Activated B cell treated with CpG ODN at 0.5 μM for 24 hours (primary cell): Measurements from ENCODE around the gene LRRC45. TPM values are rescaled to one million over a fixed set of nuclear protein-coding genes. Genes with fewer than 3 reads are reported as not detected.

Experiments
- ATAC-seq: fragments of 200-7000 bp; cut with Tn5 transposase; one replicate; pipeline ENCODE4 v1.10.0; 2021; ENCODE audit warnings: low read depth, mild to moderate bottlenecking, moderate library complexity
- CTCF ChIA-PET: fragments of 350-600 bp; sonication (Branson Sonifier 250); formaldehyde crosslinking; loops from one replicate; lab custom pipeline; 2021; ENCODE audit warnings: antibody characterized with exemption; lab: Charles Lee
- POLR2A ChIA-PET: fragments of 350-600 bp; sonication (Branson Sonifier 250); formaldehyde crosslinking; loops from one replicate; lab custom pipeline; 2021; ENCODE audit warnings: antibody characterized with exemption; lab: Charles Lee
- DNase-seq: peaks from one replicate; pipeline ENCODE4 v3.0.0; 2022
- H3K27ac Mint-ChIP-seq: one replicate; pipeline ENCODE4 v1.8.0; 2020; ENCODE audit warnings: mixed read lengths
- H3K27me3 Mint-ChIP-seq: one replicate; pipeline ENCODE4 v1.8.0; 2021; ENCODE audit warnings: mixed read lengths
- H3K36me3 Mint-ChIP-seq: one replicate; pipeline ENCODE4 v1.8.0; 2021; ENCODE audit warnings: low read depth, mixed read lengths
- H3K4me1 Mint-ChIP-seq: one replicate; pipeline ENCODE4 v1.8.0; 2021; ENCODE audit warnings: mixed read lengths
- H3K4me3 Mint-ChIP-seq: one replicate; pipeline ENCODE4 v1.8.0; 2020; ENCODE audit warnings: mild to moderate bottlenecking, mixed read lengths
- H3K9me3 Mint-ChIP-seq: one replicate; pipeline ENCODE4 v1.8.0; 2020; ENCODE audit warnings: mixed read lengths
- CTCF ChIP-seq: fragments of 200-600 bp; IDR thresholded peaks from one replicate; pipeline ENCODE4 v1.8.0; 2022; ENCODE audit warnings: antibody characterized with exemption, mild to moderate bottlenecking
- intact Hi-C: fragments of 100-400 bp; cut with micrococcal nuclease; formaldehyde crosslinking; loops from one replicate; pipeline ENCODE4 v1.15.1; 2024
- total RNA-seq: library from RNA; stranded (reverse); gene quantifications from 2 replicates; pipeline ENCODE4 v1.2.3, GENCODE V29; 2022

The LRRC45 gene
- total RNA-seq, 1 donor from 2014 or later = 10.6 TPM

- ChIA-PET POLR2A (no interaction called here), CTCF (interaction anchor here (1.3 kb wide), 1 partner anchor 10 kb away, joined by 4 read pairs; the partner anchor contains the start of gene DCXR)
- Mint-ChIP-seq H3K27me3 (no peaks in the 10 kb centered on the region), H3K27ac (no peak overlapping the region), H3K36me3 (peaks cover 14% of the 10 kb centered on the region), H3K9me3 (no peaks in the 10 kb centered on the region), H3K4me1 (peaks cover 8% of the 10 kb centered on the region), H3K4me3 (peak overlapping the region; percentile 32)
- no peak for TF ChIP-seq CTCF
- intact Hi-C loops = no loop called here
- DNase-seq (no peak), ATAC-seq (no peak)
Observed at GRCh38 chr17:82047379-82047778, 24.3 kb downstream of the LRRC45 start.

- ChIA-PET CTCF (interaction anchor here (1.3 kb wide), 1 partner anchor 10 kb away, joined by 4 read pairs; the partner anchor contains the start of gene DCXR), POLR2A (no interaction called here)
- intact Hi-C loops = no loop called here
- peaks cover 12% of the 10 kb centered on the region for H3K4me1 Mint-ChIP-seq
- ATAC-seq (no peak), DNase-seq (no peak)
- no peak overlapping the region for H3K27ac Mint-ChIP-seq
- peak overlapping the region; percentile 32 for H3K4me3 Mint-ChIP-seq
- TF ChIP-seq CTCF = no peak
- no peaks in the 10 kb centered on the region for H3K27me3 Mint-ChIP-seq
- peaks cover 14% of the 10 kb centered on the region for H3K36me3 Mint-ChIP-seq
- no peaks in the 10 kb centered on the region for H3K9me3 Mint-ChIP-seq
Observed at GRCh38 chr17:82047914-82048570, 24.9 kb downstream of the LRRC45 start.

DNA sequence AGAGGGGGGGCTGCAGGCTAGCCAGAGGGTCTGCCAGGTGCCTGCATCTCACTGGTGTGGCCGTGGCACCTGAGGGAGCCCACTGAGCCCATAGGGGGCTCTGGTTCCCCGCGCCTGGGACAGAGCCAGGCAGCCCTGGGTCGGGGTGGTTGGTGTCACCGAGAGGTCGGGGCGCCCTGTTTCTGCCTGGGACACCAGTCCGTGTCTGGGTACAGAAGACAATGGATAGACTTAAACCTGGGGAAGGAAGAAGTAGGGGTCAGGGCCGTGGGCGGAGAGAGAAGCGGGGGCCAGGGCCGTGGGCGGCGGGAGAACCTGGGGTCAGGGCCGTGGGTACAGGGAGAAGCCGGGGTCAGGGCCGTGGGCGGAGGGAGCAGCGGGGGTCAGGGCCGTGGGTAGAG, 25.5 kb downstream of the LRRC45 start:
- ATAC-seq (no peak), DNase-seq (no peak)
- ChIA-PET CTCF (no interaction called here), POLR2A (no interaction called here)
- no peak for TF ChIP-seq CTCF
- peaks cover 17% of the 10 kb centered on the region for H3K4me1 Mint-ChIP-seq
- H3K36me3 Mint-ChIP-seq = peaks cover 15% of the 10 kb centered on the region
- H3K27me3 Mint-ChIP-seq = no peaks in the 10 kb centered on the region
- intact Hi-C loops = no loop called here
- H3K4me3 Mint-ChIP-seq = no peak overlapping the region
- no peaks in the 10 kb centered on the region for H3K9me3 Mint-ChIP-seq
- H3K27ac Mint-ChIP-seq = no peak overlapping the region

DNA sequence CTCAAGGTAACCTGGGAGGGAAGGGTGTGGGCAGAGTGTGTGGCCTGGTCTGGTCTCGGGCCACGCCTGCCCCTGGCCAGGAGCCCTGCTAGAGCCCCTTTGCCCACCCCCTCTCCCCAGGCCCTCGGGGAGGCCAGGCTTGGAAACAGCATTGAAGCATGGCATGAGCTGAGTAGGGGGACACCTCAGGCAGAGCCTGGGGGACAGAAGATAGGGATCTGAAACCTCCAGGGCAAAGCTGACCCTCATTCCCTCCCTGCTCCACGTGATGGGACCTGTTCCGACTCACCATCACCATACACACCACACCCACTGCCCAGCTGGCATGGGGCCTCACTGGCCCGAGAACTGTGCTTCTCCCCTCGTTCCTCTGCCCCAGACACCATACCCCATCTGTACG, 26.0 kb downstream of the LRRC45 start:
- CTCF ChIA-PET = interaction anchor here (1.2 kb wide), 1 partner anchor 18 kb away, joined by 3 read pairs; no protein-coding TSS in a partner anchor
- peaks cover 15% of the 10 kb centered on the region for H3K36me3 Mint-ChIP-seq
- H3K27me3 Mint-ChIP-seq = no peaks in the 10 kb centered on the region
- H3K9me3 Mint-ChIP-seq = no peaks in the 10 kb centered on the region
- no peak overlapping the region for H3K27ac Mint-ChIP-seq
- TF ChIP-seq CTCF = no peak
- no peak for DNase-seq
- intact Hi-C loops = no loop called here
- POLR2A ChIA-PET = interaction anchor here (2.0 kb wide), 1 partner anchor 16 kb away, joined by 5 read pairs; no protein-coding TSS in a partner anchor
- H3K4me1 Mint-ChIP-seq = peaks cover 17% of the 10 kb centered on the region
- no peak for ATAC-seq
- no peak overlapping the region for H3K4me3 Mint-ChIP-seq

DNA sequence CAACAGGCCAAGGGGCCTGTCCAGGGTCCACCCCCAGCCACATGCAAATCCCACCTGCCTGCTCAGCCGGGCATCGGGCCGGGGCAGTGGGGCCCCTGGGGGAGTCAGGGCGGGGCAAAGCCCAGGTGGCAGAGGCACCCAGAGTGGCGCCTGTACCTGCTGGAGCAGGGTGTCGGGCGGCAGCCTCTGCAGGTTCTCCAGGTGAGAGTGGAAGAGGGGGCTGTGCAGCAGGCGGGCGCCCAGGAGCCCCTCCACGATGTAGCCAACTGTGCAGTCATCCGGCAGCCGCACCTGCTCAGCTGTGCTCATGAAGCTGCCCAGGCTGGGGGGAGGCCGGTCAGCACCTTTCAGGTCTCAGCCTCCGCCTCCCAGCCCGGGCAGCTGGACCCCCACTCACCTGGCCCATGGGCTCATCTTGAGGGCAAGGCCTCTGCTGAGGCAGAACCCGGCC, 26.4 kb downstream of the LRRC45 start:
- H3K4me3 Mint-ChIP-seq = no peak overlapping the region
- CTCF ChIA-PET = interaction anchor here (1.2 kb wide), 1 partner anchor 19 kb away, joined by 3 read pairs; no protein-coding TSS in a partner anchor
- intact Hi-C loops = no loop called here
- POLR2A ChIA-PET = interaction anchor here (0.6 to 4.2 kb wide), 3 partner anchors 12 to 294 kb away, joined by 5 to 30 read pairs (median 6); partner anchors contain the start of gene DCXR
- H3K27me3 Mint-ChIP-seq = no peaks in the 10 kb centered on the region
- ATAC-seq (no peak), DNase-seq (no peak)
- H3K4me1 Mint-ChIP-seq = peaks cover 17% of the 10 kb centered on the region
- TF ChIP-seq CTCF = no peak
- H3K27ac Mint-ChIP-seq = no peak overlapping the region
- no peaks in the 10 kb centered on the region for H3K9me3 Mint-ChIP-seq
- H3K36me3 Mint-ChIP-seq = peaks cover 15% of the 10 kb centered on the region
